HG03066 (cell line): Measurements from ENCODE around the gene RNU6-8.

Experiments
- ATAC-seq: cut with Tn5 transposase; IDR thresholded peaks from one replicate; pipeline ENCODE4 v1.9.1; 2021; ENCODE audit warnings: low read depth; ENCODE audit not compliant: unreplicated experiment

Gene RNU6-8

GRCh38 chr14:32202998-32203882 lies at the start of gene RNU6-8:
RNU6-8 (minus strand) TSS chr14:32203269.
- peak; percentile 44 for ATAC-seq

- ATAC-seq, result peak; percentile 77
These were observed 49.1 kb upstream of the RNU6-8 start for GRCh38 chr14:32252030-32252670.

- ATAC-seq, result no peak
These were observed 48.5 kb upstream of the RNU6-8 start for GRCh38 chr14:32251530-32251929.

GRCh38 chr14:32250681-32251080 lies 47.6 kb upstream of the RNU6-8 start:
- no peak for ATAC-seq

- ATAC-seq, result no peak
These were observed 46.7 kb upstream of the RNU6-8 start for GRCh38 chr14:32249780-32250179.

GRCh38 chr14:32249371-32249770 lies 46.3 kb upstream of the RNU6-8 start:
- ATAC-seq, result no peak

- ATAC-seq, result no peak
These were observed 43.7 kb upstream of the RNU6-8 start for GRCh38 chr14:32246751-32247150.

GRCh38 chr14:32244404-32244803 lies 41.3 kb upstream of the RNU6-8 start:
- no peak for ATAC-seq

GRCh38 chr14:32233260-32233659 lies 30.2 kb upstream of the RNU6-8 start:
- no peak for ATAC-seq

GRCh38 chr14:32232481-32232880 lies 29.4 kb upstream of the RNU6-8 start:
- ATAC-seq, result no peak

- no peak for ATAC-seq
These were observed 27.7 kb upstream of the RNU6-8 start for GRCh38 chr14:32230695-32231280.

GRCh38 chr14:32230181-32230580 lies 27.1 kb upstream of the RNU6-8 start:
- ATAC-seq, result no peak

- ATAC-seq, result no peak
These were observed 23.0 kb upstream of the RNU6-8 start for GRCh38 chr14:32226056-32226455.

- ATAC-seq, result no peak
These were observed 22.4 kb upstream of the RNU6-8 start for GRCh38 chr14:32225378-32225920.

- ATAC-seq, result no peak
These were observed 21.8 kb upstream of the RNU6-8 start for GRCh38 chr14:32224737-32225377.

- ATAC-seq, result no peak
These were observed 14.2 kb upstream of the RNU6-8 start for GRCh38 chr14:32217301-32217700.

GRCh38 chr14:32212833-32213232 lies 9.8 kb upstream of the RNU6-8 start:
- ATAC-seq, result no peak

GRCh38 chr14:32211068-32211404 lies 8.0 kb upstream of the RNU6-8 start:
- no peak for ATAC-seq

GRCh38 chr14:32209471-32209870 lies 6.4 kb upstream of the RNU6-8 start:
- no peak for ATAC-seq

GRCh38 chr14:32208490-32208889 lies 5.4 kb upstream of the RNU6-8 start:
- ATAC-seq, result no peak

GRCh38 chr14:32206552-32206951 lies 3.5 kb upstream of the RNU6-8 start:
- no peak for ATAC-seq
